HG03159 (cell line): ENCODE results near the gene PKIB.

Experiments used
- ATAC-seq: cut with Tn5 transposase; IDR thresholded peaks from one replicate; pipeline ENCODE4 v1.9.1; 2021; ENCODE audit warnings: mild to moderate bottlenecking, moderate library complexity; ENCODE audit not compliant: unreplicated experiment

PKIB gene

DNA sequence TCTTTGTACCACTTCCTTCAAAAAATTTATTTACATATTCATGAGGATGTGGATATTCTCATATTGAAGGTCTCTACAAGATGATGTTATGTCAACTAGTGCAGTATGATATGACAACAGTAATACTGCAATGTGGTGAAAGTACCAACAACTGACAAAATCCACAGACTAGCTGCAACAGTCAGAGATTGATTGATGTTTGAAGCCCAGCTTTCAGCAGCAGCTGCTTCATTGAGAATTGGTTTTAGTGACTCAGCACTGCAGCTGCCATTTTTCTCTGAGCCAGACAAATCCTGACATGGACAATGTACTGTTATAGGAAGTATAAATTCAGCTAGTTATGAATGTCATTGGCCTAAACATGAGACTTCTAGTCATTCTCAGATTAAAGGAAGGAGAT lies 53.8 kb downstream of the PKIB start:
- ATAC-seq, result no peak

- ATAC-seq, result no peak
These were observed 55.7 kb downstream of the PKIB start for GRCh38 chr6:122665929-122666328.

GRCh38 chr6:122666418-122666817 lies 56.2 kb downstream of the PKIB start:
- ATAC-seq, result no peak

DNA sequence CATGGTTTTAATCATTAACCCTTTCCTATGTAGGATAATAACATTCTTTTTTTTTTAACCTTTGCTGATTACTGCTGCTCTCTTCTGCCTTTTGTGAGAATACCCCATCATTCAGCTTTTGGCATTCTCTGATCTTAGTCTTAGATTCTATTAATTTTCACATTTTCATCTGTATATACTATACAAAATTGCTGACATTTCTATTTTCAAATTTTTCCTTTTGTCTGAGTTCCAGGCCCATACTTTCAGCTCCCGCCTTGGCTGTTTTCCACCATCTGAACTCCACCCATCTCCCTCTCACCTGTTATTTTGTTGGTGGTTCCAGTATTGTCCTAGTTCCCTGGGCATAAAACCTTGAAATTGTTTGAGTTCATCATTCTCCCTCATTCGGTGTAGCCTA lies 59.2 kb downstream of the PKIB start:
- no peak for ATAC-seq

DNA sequence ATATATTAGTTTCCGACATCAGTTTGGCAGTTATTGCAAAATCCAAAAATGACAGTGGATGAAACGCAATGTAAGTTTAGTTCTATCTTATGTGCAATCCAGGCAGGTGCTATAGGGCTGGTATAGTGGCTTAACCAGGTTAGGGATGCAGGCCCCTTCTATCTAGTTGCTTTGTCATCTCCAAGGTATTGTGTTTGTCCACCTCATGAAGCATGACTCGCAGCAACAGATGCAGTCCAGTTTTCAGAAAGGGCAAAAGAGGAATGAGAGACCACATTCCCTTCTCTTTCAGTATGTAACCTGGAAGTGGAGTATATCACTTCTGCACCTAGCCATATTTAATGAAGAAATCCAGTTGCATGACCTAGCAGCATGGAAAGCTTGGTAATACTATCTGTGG lies 59.7 kb downstream of the PKIB start:
- ATAC-seq, result no peak

DNA sequence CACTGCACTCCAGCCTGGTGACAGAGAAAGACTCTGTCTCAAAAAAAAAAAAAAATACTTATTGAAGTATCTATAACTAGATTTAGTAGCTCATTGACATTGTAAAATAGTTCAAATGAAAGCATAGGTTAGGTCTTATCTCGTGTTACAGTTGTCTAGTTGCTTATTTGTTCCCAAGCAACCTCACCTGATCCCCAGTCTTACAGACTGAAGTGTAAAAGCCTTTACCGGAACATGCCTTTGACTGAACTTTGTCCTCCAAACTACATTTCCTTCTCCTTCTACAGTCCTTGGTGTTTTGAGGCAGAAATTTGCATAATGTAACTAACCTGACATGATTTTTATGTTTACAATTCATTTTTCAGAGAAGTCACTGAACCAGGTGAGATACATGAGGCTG lies 61.0 kb downstream of the PKIB start:
- no peak for ATAC-seq

DNA sequence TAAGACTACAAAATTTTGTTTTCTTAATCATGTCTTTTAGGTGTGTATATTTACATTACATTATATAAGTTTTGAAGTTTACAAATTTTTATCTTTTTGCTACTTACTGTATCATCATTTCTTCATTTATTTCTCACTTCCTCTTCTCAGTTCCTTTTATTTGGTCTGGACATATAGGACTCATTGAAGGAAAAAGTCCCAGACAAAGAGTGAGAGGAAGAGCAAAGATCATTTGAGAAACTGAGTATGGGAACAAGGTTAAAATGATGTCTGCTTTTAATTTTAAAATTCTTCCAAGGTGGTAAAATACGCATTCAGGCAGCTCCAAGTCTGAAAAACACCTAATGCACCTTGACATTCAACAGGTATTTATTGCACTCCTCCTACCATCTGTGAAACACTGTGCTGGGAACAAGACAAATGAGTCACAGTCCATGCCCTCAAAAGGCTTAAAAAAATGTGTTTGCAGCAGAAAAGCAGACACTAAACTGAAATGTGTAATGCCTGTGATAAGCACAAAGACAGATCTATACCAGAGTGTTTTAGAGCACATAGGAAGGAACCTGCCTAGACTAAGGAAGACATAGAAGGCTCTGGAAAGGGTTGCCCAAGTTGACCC lies 63.2 kb downstream of the PKIB start:
- peak; percentile 62 for ATAC-seq

DNA sequence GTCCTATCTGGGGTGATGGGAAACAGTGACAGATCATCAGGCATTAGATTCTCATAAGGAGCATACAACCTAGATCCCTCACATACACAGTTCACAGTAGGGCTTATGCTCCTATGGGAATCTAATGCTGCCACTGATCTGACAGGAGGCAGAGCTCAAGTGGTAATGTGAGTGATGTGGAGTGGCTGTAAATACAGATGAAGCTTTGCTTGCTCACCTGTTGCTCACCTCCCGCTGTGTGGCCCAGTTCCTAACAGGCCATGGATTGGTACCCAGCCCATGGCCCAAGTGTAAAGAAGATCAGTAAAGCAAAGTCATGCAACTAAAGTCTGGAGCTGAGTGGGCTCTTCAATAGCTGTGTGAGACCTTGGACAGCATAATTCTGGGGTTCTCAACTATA lies 65.9 kb downstream of the PKIB start:
- ATAC-seq, result no peak

GRCh38 chr6:122676688-122677087 lies 66.5 kb downstream of the PKIB start:
- no peak for ATAC-seq

GRCh38 chr6:122677406-122677805 lies 67.2 kb downstream of the PKIB start:
- no peak for ATAC-seq

- no peak for ATAC-seq
These were observed 68.6 kb downstream of the PKIB start for GRCh38 chr6:122678841-122679240.

- no peak for ATAC-seq
These were observed 71.5 kb downstream of the PKIB start for GRCh38 chr6:122681705-122682104.

DNA sequence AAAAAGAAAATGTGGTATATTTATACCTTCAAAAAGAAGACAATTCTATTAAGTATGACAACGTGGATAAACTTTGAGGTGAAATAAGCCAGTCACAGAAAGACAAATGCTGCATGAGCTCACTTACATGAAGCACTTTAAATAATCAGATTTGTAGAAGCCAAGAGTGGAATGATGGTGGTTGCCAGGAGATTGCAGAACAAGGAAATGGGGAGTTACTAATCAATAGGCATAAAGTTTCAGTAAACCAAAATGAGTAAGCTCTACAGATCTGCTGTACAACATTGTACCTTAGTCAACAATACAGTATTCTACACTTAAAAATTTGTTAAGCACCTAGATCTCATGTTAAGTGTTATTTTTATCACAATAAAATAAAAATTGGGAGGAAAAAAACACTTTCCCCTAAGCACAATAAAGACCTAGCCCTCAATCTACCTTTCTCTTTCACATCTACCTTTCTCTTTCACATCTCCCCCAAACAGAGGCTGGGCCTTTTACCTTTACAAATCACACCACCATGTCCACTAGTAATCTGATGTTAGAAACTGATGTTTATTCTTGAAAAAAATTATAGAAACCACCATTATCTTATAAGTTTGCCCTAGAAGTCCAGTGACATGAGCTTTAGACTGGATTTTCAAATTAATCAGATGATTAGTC lies 73.9 kb downstream of the PKIB start:
- peak; percentile 69 for ATAC-seq

- ATAC-seq, result no peak
These were observed 82.0 kb downstream of the PKIB start for GRCh38 chr6:122692175-122692598.

DNA sequence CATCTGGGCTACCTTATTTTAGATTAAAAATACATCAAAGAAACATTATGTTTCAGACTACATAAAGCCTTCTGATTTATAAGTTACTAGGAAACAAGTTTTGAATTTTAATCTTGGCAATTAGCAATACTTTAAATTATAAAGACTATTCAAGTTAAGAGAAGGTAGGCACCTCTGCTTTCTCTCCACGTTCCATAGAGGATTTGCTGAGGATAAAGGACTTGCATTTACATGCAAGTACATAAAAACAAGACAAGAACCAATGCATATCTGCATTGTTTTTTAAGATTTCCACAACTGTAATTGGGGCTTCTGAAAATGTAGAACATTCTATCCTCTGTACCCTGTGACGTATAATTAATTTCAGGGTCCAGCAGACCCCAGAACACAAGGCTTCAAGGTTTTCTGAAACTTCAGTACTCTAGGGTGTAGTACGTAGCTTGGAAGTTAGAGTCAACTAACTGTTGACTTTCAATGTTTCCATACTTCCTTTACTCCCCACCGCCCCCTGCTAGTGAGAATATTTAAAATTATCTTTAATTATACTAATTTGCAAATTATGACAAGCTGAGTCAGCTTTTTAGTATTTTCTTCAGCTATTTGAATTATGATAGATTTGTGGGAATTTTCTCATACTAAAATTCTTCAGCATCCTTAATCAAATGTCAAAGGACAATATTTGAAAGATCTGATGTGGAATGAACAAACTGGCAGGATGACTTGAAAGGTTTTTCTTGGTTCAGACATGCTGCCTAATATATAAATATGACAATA lies 82.8 kb downstream of the PKIB start:
- ATAC-seq, result no peak

GRCh38 chr6:122694075-122694474 lies 83.9 kb downstream of the PKIB start:
- ATAC-seq, result no peak

GRCh38 chr6:122694602-122695001 lies 84.4 kb downstream of the PKIB start:
- no peak for ATAC-seq

DNA sequence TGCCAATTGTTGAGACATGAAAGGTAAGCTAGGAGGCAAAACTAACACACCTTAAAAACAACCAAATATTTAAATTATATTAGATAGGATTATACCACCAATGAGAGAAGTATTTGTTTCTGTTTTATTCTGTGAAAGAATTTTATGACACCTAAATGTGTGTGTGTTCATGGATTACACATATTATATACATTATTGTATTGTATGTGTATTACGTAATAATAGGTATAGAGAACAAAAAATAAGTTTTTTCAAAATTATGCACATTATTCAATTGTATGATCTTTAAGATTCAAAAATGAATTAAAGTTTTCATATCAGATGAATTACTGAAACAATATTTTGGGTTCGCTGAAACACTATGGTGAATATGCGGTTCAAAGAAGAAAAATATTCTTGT lies 85.0 kb downstream of the PKIB start:
- ATAC-seq, result no peak

DNA sequence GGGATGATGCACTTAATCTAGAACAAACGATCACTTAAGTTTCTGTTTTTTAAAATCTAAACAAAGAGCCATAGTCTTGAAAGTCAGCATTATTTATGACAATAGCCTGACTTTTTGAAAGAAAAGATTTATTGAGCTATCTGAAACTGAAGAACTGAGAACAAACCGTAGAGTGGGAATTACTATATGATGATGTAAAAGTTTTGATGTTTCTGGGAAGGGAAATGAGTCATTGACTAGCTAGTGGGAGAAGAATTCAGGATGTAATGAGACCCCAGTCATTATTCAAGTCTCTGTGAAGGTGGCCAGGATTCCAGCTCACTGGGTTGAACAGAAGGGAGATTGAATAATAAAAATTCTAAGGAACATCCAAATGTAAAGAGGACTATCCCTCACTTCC lies 85.9 kb downstream of the PKIB start:
- no peak for ATAC-seq

- ATAC-seq, result no peak
These were observed 86.6 kb downstream of the PKIB start for GRCh38 chr6:122696853-122697252.

DNA sequence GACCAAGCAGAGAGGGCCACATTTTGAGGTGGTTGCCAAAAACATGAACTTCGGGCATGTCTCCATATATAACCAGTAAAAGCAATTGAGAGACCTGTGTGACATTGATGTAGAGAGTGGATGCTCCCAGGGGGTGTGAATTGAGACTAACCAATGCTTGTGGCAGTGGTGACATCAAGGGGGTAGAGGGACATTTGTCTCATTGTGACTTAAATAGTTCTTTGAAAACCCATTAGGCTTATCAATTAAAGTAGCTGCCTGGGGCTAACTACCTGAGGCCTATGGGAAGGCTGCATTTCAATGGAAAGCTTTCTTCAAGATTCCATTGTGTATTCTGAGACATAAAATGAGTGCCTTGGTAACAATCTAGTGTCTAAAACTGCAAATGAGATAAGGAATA lies 87.3 kb downstream of the PKIB start:
- ATAC-seq, result no peak

DNA sequence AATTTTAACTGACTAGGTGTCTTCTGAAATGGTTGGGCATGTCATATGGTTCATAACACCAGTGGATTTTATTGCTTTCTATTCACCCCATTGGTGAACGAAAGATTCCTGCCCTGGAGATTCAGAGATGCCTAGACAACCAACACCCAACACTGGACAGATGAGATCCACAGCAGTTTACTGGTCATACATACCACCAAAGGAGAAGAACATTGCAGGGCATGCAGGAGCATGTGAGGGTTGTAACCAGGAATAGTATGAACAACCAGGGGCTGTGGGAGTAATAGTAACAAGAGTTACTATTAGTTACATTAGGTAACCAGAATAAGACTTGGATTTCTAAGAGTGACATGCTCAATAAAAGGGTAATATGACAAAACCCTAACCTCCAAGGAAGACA lies 91.5 kb downstream of the PKIB start:
- ATAC-seq, result no peak
